A549 (cell line): ENCODE data around the gene PTMS.

ENCODE experiments used
- CHD2 ChIP-seq: fragments of 150-350 bp; IDR thresholded peaks from 2 replicates; pipeline ENCODE4 v1.6.1; 2014; ENCODE audit warnings: low read length; ENCODE audit not compliant: partially characterized antibody
- CTCF ChIP-seq: fragments of >200 bp; sonication (Bioruptor Twin); formaldehyde crosslinking; IDR thresholded peaks from 3 replicates; pipeline ENCODE4 v1.5.1; 2016
- KDM5A ChIP-seq: fragments of 200-600 bp; sonication (generic); IDR thresholded peaks from 2 replicates; pipeline ENCODE4 v1.6.1; 2016; ENCODE audit warnings: antibody characterized with exemption, mild to moderate bottlenecking
- RAD21 ChIP-seq, 2 experiments: fragments of >200 bp in 1 of 2; sonication (Bioruptor Twin) in 1 of 2; formaldehyde crosslinking in 1 of 2; IDR thresholded peaks in 1 of 2; conservative IDR thresholded peaks in 1 of 2; 2 replicates in 1 of 2; 3 replicates in 1 of 2; pipeline ENCODE4 v1.6.1; 2012 to 2018; ENCODE audit warnings: inconsistent platforms in 1 of 2
- USF2 ChIP-seq: fragments of 450-650 bp; IDR thresholded peaks from 2 replicates; pipeline ENCODE4 v1.6.1; 2014; ENCODE audit warnings: antibody characterized with exemption

GRCh38 chr12:6723607-6724408 is 42.4 kb upstream of the PTMS start, which contains the start of gene COPS7A:
- TF ChIP-seq CHD2 (no peak), CTCF (no peak), KDM5A (0 out of 2 replicates have a peak, but pooled peaks have one; percentile 30), USF2 (peak; percentile 98), RAD21 (conservative IDR thresholded peaks at IDR 0.05 in 1 of 2, IDR thresholded peaks at IDR 0.05 in 1 of 2) (no peak)
